ENCODE measurements around the gene DIS3L2.

DIS3L2 gene

DNA sequence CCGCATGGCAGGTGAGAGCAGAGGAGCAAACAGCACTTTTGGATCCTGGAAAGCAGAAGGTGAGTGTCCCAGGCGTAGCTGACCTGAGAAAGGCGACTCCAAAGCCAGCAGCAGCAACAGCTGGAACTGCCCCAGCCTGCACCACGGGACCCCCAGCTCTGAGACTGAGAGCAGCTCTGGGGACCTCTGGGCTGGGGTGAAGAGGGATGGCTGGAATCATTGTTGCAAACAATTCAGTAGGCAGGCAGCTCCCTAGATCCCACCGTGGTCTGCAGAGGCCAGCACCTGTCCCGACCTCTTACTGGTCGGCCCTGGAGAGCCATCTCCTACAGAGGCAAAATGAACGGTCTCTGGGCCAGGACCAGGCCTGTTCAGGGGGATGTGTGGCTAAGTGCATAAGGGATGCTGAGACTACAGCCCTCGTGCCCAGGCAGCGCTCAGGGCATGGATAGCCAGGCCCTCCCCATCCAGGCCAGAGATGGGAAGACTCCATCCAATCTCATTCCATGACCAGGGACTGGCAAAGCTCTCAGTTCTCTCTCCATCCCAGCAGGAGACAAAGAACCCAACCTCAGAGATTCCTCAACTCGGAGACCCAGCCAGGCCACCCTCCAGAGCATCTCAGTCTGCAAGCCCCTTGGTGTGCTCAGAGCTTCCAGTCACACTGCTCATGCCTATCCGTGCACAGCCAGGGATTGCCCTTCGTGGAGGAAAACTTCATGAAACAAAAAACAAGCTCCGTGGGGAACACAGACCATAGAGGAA, 378.8 kb downstream of the DIS3L2 start:
- ChIA-PET POLR2A (no interaction called here), CTCF (interaction anchor here (0.6 to 1.4 kb wide), 5 partner anchors 18 to 1251 kb away, joined by 3 to 4 read pairs (median 3); no protein-coding TSS in a partner anchor)
- TF ChIP-seq SP1 (IDR thresholded peaks at IDR 0.05) (no peak), SUZ12 (IDR thresholded peaks at IDR 0.05) (no peak)
- DNase-seq (ENCODE audit: extremely low spot score): no peak

DNA sequence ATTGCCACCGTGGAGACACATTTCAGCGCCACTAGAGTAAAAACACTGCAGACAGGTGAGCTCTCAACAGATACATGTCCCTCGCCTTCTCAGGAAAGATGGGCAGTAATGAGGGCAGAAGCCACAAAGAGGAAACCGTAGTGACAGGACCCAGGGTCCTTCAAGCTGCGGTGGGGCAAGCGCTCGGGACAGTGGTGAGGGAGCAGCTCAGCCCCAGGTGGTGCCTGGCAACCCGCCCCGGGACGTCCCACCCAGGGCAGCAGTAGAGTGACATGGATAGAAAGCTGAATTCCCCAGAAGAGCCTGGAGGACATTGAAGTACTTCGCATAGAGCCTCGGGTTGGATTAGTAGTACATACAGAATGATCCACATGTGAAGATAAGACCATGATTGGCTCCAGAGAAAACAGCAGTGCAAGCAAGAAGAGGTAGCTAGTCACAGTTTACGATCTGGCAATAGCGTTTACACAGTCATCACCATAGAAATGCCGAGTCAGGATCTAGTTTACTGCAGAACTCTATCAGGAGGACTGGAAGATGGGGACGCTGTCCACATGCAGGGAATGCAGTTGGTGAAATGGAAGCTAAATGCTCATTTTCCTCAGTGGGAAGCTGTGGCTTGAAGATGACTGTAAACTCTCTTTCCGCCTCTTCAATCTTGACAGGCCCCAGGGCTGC, 379.7 kb downstream of the DIS3L2 start:
- CTCF ChIA-PET: interaction anchor here (0.6 to 1.4 kb wide), 3 partner anchors 19 to 99 kb away, joined by 3 to 4 read pairs (median 4); no protein-coding TSS in a partner anchor
- POLR2A ChIA-PET: no interaction called here
- DNase-seq (ENCODE audit: extremely low spot score): no peak
- TF ChIP-seq ZNF384 (IDR thresholded peaks at IDR 0.05) (no peak), ELF4 (IDR thresholded peaks at IDR 0.05) (no peak), SUZ12 (IDR thresholded peaks at IDR 0.05) (no peak), FOXK2 (IDR thresholded peaks at IDR 0.05) (no peak), TARDBP (IDR thresholded peaks at IDR 0.05) (no peak)

DNA sequence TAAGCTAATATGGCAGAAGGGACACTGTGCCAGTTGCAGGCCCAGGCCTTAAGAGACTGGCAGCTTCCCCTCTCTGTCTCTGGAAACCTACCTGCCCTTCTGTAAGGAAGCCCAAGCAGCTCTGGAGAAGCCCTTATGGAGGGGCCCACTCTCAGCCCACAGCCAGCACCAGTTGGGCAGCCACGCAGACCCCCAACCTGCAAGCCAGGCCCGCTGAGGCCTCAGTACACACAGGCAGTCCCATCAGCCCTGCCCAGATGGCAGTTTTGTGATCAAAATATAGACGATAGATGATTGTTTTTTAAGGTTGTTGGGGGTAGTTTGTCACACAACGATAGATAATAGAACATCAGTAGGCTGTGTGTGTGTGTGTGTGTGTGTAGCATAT, 380.2 kb downstream of the DIS3L2 start:
- ChIA-PET POLR2A (no interaction called here), CTCF (interaction anchor here (0.9 to 1.4 kb wide), 2 partner anchors 19 to 98 kb away, joined by 3 to 4 read pairs; no protein-coding TSS in a partner anchor)
- DNase-seq (ENCODE audit: extremely low spot score): no peak
- no peak for TF ChIP-seq LEF1 (IDR thresholded peaks at IDR 0.05; ENCODE audit: borderline replicate concordance)

DNA sequence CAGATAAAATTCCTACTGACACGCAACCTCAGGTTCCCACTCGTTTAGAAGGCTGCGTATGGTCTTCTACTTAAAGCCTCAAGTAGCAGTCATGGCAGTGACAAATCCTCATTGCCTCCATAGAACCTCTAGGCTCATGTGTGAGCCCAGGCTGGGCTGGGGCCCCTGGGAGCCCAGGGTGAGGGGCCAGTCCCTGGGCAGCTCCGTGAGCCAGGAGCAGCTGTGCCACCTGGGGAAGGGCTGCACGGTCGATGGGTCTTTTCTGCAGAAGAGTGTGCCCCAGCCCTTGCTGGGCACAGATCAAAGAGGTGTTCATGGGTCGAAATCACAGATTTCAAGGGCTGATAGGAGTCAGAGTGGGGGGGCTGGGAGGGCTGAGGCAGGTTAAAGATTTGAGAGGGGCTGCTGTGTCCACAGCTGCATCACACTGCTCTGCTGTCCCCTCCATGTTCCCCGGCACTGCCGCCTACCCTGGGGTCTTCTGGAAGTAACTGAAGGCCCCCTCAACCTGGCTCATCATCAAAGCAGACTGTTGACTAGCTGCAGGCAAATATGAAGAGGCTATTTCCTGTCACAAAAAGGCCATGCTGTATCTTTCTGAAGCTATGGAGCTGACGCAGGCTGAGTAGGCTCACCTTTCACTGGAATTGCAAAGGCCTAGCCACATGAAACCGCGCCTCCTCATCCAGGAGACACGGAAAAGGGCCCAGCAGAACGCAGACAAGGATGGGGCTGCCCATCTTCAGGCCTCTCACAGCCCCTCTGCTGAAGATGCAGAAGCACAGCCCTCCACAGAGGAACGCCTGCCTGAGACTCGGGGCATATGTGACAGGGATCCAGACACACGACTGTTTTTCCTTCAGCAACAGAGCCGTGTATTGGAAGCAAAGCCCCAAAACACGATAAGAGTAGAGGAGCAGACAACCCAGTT, 381.4 kb downstream of the DIS3L2 start:
- CTCF ChIA-PET: interaction anchor here (1.4 kb wide), 1 partner anchor 23 kb away, joined by 3 read pairs; no protein-coding TSS in a partner anchor

DNA sequence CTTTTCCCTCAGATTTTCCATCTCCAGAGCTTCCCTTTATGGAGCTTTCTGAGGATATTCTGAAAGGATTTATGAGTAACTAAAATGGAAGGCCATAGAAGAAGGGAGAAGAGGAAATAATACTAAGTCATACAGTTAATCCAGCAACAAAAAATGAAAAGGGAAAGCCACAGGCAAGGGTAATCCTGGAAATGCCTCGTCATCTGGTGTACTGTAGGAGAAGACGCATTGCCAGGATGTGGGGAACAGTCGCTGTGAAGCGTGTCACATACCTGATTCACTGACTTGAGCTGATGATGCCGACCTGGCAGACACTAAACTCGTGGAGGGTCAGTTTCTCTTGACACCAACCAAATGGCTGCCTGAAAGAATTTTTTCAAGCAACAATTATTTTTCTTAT, 382.3 kb downstream of the DIS3L2 start:
- ChIA-PET POLR2A (no interaction called here), CTCF (interaction anchor here (1.2 to 1.4 kb wide), 2 partner anchors 22 to 96 kb away, joined by 3 read pairs; no protein-coding TSS in a partner anchor)
- no peak for DNase-seq (ENCODE audit: extremely low spot score)
- TF ChIP-seq TARDBP (IDR thresholded peaks at IDR 0.05) (no peak), ELF4 (IDR thresholded peaks at IDR 0.05) (no peak), SUZ12 (IDR thresholded peaks at IDR 0.05) (no peak), ZNF384 (IDR thresholded peaks at IDR 0.05) (no peak), ARNT (IDR thresholded peaks at IDR 0.05) (no peak), SP1 (IDR thresholded peaks at IDR 0.05) (no peak), BHLHE40 (IDR thresholded peaks at IDR 0.05; ENCODE audit: borderline replicate concordance) (no peak), FOXK2 (IDR thresholded peaks at IDR 0.05) (no peak), HDGF (IDR thresholded peaks at IDR 0.05; ENCODE audit: borderline replicate concordance) (no peak), FOXM1 (IDR thresholded peaks at IDR 0.05; ENCODE audit: borderline replicate concordance) (no peak), FOXA1 (IDR thresholded peaks at IDR 0.05) (no peak)
- TF ChIP-seq, protein P1, sequence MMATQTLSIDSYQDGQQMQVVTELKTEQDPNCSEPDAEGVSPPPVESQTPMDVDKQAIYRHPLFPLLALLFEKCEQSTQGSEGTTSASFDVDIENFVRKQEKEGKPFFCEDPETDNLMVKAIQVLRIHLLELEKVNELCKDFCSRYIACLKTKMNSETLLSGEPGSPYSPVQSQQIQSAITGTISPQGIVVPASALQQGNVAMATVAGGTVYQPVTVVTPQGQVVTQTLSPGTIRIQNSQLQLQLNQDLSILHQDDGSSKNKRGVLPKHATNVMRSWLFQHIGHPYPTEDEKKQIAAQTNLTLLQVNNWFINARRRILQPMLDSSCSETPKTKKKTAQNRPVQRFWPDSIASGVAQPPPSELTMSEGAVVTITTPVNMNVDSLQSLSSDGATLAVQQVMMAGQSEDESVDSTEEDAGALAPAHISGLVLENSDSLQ (IDR thresholded peaks at IDR 0.05): no peak

More for the DNA sequence above, 381.4 kb downstream of the DIS3L2 start:
- POLR2A ChIA-PET: no interaction called here
- DNase-seq (ENCODE audit: extremely low spot score): no peak
- TF ChIP-seq ARNT (IDR thresholded peaks at IDR 0.05) (no peak), FOXM1 (IDR thresholded peaks at IDR 0.05; ENCODE audit: borderline replicate concordance) (no peak), ELF4 (IDR thresholded peaks at IDR 0.05) (no peak)

DNA sequence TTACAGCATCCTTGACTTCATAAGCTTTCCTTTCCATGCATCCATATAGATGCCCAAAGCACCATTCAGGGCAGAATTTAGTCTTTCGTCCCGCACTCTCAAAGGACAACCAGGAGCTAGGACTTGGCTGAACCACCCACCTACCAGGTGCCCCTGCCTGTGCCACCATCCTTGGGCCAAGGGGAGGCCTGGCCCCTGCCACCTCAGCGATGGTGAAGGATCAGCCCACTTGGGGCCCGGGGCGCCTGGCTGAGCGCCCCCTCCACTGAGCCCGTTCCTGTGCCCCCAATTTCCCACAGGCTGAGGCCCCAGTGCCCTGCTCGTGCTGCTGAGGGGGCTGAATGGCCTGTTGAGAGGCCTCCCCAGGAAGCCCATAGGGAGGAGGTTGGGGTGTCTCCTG, 383.7 kb downstream of the DIS3L2 start:
- POLR2A ChIA-PET: no interaction called here
- TF ChIP-seq, protein P1 (IDR thresholded peaks at IDR 0.05): no peak
- TF ChIP-seq SP1 (IDR thresholded peaks at IDR 0.05) (no peak), SUZ12 (IDR thresholded peaks at IDR 0.05) (no peak), ARNT (IDR thresholded peaks at IDR 0.05) (no peak), NFRKB (IDR thresholded peaks at IDR 0.05) (no peak), LEF1 (IDR thresholded peaks at IDR 0.05; ENCODE audit: borderline replicate concordance) (no peak), FOXM1 (IDR thresholded peaks at IDR 0.05; ENCODE audit: borderline replicate concordance) (no peak), FOXA1 (IDR thresholded peaks at IDR 0.05) (no peak), TARDBP (IDR thresholded peaks at IDR 0.05) (no peak), CTBP1 (IDR thresholded peaks at IDR 0.05; ENCODE audit: borderline replicate concordance) (no peak)
- no peak for DNase-seq (ENCODE audit: extremely low spot score)
- CTCF ChIA-PET: interaction anchor here (0.7 kb wide), 1 partner anchor 491 kb away, joined by 10 read pairs; no protein-coding TSS in a partner anchor

DNA sequence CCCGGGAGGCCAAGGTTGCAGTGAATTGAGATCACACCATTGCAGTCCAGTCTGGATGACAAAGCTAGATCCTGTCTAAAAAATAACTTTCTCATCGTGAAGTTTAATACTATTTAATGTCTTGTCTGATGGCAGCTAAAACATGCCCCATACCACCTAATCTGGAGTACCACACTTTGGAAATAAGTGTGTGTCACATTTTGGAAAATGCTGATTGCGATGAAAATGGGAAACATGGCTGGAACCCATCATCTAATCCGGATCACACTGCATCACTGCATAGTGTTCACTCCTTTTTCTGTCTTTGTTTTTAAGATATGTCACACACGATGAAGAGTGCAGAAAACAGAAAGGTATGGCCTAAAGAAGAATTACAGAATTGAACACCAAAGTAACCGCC, 385.9 kb downstream of the DIS3L2 start:
- TF ChIP-seq ELF4 (IDR thresholded peaks at IDR 0.05): no peak
- TF ChIP-seq FOXM1 (IDR thresholded peaks at IDR 0.05; ENCODE audit: borderline replicate concordance): no peak
- no peak for TF ChIP-seq HDGF (IDR thresholded peaks at IDR 0.05; ENCODE audit: borderline replicate concordance)
- no peak for TF ChIP-seq BHLHE40 (IDR thresholded peaks at IDR 0.05; ENCODE audit: borderline replicate concordance)
- TF ChIP-seq CTBP1 (IDR thresholded peaks at IDR 0.05; ENCODE audit: borderline replicate concordance): no peak
- TF ChIP-seq SUZ12 (IDR thresholded peaks at IDR 0.05): no peak
- TF ChIP-seq NFRKB (IDR thresholded peaks at IDR 0.05): no peak
- no peak for TF ChIP-seq TARDBP (IDR thresholded peaks at IDR 0.05)
- CTCF ChIA-PET: no interaction called here
- POLR2A ChIA-PET: no interaction called here
- DNase-seq (ENCODE audit: extremely low spot score): no peak

Measured in HEK293T (cell line).